ENCODE measurements around the gene TXNRD3.

TXNRD3 gene

DNA sequence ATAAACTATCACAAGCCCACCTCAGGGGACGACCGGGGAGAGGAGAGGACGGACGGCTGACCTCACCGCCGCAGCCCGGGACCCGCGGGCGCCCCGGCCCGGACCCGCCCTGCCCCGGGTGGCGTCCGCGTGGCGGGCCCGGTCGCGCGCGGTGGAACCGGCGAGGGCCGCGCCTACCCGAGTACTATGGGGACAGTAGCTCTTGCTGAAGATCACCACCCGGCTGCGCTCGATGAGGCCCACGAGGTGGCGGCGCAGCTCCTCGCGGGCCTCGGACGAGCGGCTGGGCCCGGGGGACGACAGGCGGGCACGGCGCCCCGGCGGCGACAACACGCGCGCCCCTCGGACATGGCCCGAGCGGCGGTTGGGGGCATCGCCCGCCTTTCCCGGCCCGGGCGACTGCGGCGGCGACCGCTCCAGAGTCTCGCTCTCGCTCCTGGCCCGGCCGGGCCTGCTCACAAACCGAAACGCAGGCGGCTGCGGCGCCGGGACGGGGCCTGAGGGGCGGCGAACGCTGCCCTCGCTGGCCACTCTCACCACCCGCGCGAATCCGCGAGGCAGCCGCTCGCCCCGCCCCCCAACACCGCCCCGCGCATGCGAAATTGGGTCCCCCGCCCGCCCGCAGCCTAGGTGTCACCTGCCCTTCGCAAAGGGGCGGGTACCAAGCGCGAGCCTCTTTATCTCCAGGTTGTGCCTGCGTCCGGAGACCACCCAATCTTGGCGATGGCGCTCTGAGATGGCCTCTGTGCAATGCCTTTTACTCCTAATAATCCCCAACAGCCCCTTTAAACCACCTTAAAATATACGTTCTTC, at the start of gene TXNRD3:
TXNRD3 (minus strand) TSS at position 554 of the 813 bp plus-strand sequence.
- FAIRE-seq = no peak

- peak; percentile 85 for FAIRE-seq
Observed at GRCh38 chr3:126703512-126704493, 48.9 kb upstream of the TXNRD3 start, which contains the start of gene CHCHD6. TSS of gene CHCHD6 (plus strand) at chr3:126704240. CDS start at chr3:126704313, 73 bp downstream.

DNA sequence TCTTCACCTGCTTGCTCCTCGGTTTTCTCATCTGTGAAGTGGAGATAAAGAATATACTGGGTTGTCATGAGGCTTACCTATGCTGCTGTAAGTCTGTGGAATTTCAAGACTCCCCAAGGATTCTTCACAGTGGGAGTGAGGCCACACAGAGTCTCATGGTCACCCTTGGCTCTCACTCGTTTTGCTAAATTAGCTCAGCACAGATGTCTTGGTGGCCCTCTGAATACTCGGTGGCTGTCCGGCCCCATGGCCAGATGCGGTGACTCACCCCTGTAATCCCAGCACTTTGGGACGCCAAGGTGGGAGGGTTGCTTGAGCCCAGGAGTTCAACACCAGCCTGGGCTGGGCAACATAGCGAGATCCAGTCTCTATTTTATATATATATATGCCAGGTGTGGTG, 44.1 kb upstream of the TXNRD3 start:
- no peak for FAIRE-seq

DNA sequence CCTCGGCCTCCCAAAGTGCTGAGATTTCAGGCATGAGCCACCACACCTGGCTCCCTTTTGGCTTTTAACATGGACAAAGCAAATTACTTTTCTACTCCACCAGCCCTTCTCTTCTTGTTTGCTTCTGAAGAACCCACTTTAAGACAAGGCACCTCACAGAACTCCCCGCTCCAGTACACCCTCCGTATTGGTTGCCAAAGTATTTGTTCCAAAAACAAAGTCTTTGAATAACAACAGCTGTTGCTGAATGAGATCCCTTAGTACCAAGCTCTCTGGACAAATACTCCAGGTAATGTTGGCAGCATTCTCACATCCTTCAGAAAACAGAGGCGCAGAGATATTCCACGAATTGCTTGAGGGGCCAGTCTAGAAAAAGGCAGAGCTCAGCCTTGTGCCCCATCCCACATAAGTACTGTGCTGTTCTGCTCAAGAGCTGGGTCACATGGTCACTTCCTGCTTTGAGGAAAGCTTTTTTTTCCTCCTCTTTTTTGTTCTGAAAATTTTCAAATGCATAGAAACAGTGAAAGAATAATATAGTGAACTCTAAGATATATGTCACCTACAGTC, 41.9 kb upstream of the TXNRD3 start:
- no peak for FAIRE-seq

GRCh38 chr3:126693921-126694320, 39.0 kb upstream of the TXNRD3 start:
- FAIRE-seq = no peak

DNA sequence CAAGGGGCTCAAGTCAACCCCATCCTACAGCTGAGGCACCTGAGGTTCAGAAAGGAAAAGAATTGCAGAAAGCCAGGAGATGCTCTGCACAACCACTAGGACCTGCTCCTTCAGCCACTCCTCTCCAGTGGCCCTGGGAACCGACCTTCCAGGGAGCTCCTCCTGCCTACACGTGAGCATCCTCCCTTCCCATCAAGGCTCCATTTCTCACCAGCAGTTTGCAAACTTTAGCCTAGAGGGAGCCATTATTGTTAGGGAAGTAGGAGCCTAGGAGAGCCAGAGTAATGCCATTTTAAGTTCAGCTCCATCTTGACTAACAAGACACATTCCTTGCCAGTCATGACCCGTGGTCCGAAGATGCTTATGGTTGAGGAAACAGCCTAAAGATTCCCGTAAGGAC, 37.9 kb upstream of the TXNRD3 start:
- FAIRE-seq = no peak

DNA sequence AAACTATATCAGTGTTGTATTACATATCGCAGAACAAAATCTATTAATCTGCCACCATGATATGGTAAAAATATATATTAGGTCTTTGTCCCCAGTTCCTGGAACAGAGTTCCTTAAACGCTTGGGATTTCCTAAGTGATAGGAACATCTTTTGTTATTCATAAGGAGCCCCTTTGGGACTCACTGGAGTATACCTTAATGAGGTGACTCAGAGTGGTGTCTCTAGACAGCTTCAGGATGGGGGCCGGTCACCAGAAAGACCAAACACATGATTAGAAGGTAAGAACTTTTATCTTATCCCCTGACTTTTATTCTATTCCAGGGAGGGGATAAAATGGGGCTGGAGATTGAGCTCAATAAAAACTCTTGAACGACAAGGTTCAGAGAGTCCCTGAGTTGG, 36.8 kb upstream of the TXNRD3 start:
- FAIRE-seq = no peak

- FAIRE-seq = no peak
Observed at GRCh38 chr3:126685493-126685892, 30.6 kb upstream of the TXNRD3 start.

DNA sequence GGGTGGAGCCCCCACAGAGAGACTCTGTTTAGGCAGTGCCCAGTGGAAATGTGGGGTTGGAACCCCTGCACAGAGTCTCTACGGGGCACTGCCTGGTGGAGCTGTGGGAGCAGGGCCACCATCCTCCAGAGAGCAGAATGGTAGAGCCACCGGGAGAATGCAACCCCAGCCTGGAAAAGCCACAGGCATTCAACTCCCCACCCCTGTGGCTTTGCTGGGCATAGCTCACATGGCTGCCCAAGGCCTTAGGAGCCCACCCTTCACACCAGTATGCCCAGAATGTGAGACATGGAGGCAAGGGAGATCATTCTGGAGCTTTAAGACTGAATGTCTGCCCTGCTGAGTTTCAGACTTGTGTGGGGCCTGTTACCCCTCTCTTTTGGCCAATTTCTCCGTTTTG, 30.1 kb upstream of the TXNRD3 start:
- FAIRE-seq = no peak

GRCh38 chr3:126684218-126684751, 29.4 kb upstream of the TXNRD3 start:
- no peak for FAIRE-seq

- no peak for FAIRE-seq
Observed at GRCh38 chr3:126683069-126683468, 28.1 kb upstream of the TXNRD3 start.

DNA sequence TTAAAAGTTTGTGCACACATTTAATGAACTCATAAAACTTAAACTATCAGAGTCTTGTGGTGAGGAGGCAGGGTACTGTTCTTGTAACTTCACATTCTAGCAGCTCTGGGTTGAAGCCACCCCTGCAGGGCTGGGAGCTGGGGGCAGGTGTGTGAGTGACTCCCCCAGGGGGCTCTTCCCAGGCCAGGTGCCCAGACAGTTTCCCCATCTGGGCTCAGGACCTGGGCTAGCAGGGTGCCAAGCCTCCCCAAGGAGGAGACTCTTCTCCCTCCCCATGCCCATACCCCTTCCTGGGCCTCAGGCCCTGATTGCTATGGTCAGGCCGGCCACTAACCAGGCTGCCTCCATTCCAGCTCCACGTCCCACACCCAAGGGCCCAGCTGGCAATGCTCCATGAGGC, 27.1 kb upstream of the TXNRD3 start:
- FAIRE-seq = no peak

DNA sequence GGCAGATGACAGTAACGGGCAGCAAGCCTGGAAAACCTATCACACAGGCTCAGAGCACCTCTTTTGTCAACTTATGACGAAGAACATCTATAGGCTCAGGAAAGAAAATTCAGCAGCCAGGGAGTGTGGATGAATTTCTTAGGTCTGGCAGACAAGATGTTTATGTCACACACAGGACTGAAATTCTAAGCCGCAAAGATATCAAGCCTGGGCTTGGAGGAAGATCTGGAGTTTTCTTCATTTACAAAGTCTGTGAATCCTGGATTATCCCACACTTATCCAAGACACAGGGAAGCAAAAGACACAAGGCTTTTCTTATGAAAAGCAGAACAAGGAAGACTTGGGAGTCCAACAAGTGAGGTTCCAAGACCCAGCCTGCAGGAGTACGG, 25.7 kb upstream of the TXNRD3 start:
- no peak for FAIRE-seq

- FAIRE-seq = no peak
Observed at GRCh38 chr3:126679831-126680666, 25.1 kb upstream of the TXNRD3 start.

GRCh38 chr3:126679318-126679751, 24.4 kb upstream of the TXNRD3 start:
- FAIRE-seq = no peak

DNA sequence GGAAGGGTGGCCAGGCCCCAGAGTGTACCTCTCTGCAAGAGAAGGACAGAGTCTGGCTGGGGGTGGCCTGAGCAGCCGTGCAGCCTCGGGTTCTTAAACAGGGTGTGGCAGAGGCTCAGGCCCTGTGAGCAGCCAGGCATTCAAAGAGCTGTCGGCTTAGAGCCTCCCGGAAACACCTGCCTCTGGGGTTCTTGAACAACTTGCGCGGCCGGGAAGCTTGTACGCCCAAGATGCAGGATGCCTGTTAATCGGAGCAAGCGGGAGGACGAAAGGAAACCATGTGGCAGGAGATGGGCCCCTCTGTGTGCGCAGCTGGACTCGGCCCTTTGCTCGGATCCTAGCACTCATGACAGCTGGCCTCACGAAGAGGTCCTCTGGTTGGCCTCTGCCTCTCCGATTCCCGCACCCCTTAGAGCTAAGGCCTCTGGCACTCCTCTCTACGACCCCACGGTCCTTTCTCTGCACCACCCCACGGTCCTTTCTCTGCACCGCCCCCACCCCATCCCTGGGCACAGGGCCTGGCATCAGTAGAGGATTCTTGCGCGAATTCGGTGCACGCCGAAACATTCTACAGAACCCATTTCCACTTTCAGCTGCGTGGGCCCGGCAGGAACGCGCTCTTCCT, 23.9 kb upstream of the TXNRD3 start:
- no peak for FAIRE-seq

GRCh38 chr3:126677862-126678503, 23.1 kb upstream of the TXNRD3 start:
- no peak for FAIRE-seq

GRCh38 chr3:126676919-126677705, 22.2 kb upstream of the TXNRD3 start:
- no peak for FAIRE-seq

DNA sequence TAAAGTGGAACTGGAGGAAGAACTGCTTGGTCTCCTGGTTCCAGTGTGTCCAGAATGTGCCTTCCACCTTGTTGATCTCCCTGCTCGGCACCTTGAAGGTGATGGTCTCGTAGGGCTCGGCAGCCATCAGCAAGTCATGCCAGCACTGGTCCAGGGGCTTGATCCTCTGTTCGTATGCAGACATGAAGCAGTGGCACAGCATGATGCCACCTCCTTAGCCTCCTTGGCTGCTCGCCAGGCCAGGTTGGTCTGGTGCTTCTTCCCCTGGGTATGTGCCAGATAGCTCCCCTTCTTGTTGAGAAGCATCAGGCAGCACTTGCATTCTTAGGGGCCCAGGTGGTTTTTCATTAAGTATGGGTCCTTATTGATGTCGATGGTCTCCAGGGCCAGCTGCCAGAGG, 17.8 kb upstream of the TXNRD3 start:
- no peak for FAIRE-seq

- FAIRE-seq = no peak
Observed at GRCh38 chr3:126672340-126672739, 17.4 kb upstream of the TXNRD3 start.

Measured in endometrium (tissue), 2 donors.